ENCODE measurements around the gene NUP210L. TPM values are rescaled to one million over a fixed set of nuclear protein-coding genes. Genes with fewer than 3 reads are reported as not detected.

The NUP210L gene
- total and polyA plus RNA-seq, 2 of the 13 experiments (the other 11 are each of a cell fraction or from before 2014, with no cell fraction given) = not detected

DNA sequence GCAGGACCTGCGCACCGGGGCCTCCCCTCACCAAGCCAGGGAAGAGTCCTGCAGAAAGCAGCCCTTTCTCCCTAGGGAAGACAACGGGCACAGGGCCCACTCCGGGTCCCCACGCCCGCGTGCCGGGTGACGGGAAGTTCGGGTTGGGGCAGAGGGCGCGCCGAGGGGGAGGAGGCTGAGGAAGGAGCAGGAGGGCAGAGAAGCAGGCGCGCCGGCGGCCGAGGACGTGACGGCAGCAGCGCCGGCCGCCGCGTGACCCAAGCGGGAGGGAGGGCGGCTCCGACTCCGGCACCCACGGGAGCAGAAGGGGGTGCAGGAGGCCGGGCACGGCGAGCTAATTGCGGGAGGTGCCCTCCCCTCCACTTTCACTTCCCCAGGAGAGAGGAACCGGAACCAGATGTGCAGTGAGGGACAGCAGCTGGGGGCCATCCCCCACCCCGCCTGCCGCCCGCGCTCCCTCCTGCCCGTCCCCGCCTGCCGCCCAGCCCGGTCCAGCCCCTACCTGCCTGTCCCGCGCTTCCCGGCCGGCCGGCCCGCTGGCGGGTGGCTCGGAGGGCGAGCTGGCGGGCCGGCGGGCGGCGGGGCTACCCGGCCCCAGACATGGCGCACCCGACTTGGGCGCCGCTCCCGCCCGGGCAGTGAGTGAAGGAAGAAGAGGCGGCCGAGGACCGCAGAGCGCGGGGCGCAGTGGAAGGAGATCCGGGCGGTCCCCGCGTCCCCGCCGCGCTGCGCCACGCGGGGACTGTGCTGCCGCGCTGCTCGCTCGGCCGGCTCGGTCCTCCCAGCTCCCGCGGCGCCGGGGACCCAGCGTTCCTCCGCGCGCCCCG, 208.9 kb downstream of the NUP210L start (continued):
- TF ChIP-seq, protein P1, sequence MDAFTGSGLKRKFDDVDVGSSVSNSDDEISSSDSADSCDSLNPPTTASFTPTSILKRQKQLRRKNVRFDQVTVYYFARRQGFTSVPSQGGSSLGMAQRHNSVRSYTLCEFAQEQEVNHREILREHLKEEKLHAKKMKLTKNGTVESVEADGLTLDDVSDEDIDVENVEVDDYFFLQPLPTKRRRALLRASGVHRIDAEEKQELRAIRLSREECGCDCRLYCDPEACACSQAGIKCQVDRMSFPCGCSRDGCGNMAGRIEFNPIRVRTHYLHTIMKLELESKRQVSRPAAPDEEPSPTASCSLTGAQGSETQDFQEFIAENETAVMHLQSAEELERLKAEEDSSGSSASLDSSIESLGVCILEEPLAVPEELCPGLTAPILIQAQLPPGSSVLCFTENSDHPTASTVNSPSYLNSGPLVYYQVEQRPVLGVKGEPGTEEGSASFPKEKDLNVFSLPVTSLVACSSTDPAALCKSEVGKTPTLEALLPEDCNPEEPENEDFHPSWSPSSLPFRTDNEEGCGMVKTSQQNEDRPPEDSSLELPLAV (CRISPR knock-in tag; conservative IDR thresholded peaks at IDR 0.05; ENCODE audit: low read depth) = no peak
- TF ChIP-seq GLI4 (CRISPR knock-in tag; IDR thresholded peaks at IDR 0.05; ENCODE audit: borderline replicate concordance) (no peak), ZFP41 (CRISPR knock-in tag; IDR thresholded peaks at IDR 0.05; ENCODE audit: borderline replicate concordance) (0 out of 2 replicates have a peak, but pooled peaks have one; percentile 60), GABPB1 (CRISPR knock-in tag; IDR thresholded peaks at IDR 0.05) (peak; percentile 89), ZBTB3 (CRISPR knock-in tag; IDR thresholded peaks at IDR 0.05; ENCODE audit: borderline replicate concordance, low read depth) (no peak), PRMT3 (CRISPR knock-in tag; IDR thresholded peaks at IDR 0.05; ENCODE audit: borderline replicate concordance, low read depth) (0 out of 2 replicates have a peak, but pooled peaks have one; percentile 70), MEIS2 (CRISPR knock-in tag; IDR thresholded peaks at IDR 0.05) (0 out of 2 replicates have a peak, but pooled peaks have one; percentile 22), BORCS8-MEF2B (CRISPR knock-in tag; IDR thresholded peaks at IDR 0.05) (peak; percentile 29; the same call in 1 of the 2 replicates), ZNF777 (CRISPR knock-in tag; IDR thresholded peaks at IDR 0.05) (no peak), MLLT10 (CRISPR knock-in tag; IDR thresholded peaks at IDR 0.05) (no peak), AGO2 (optimal IDR thresholded peaks at IDR 0.05; ENCODE audit: low read depth, low read length) (peak; percentile 58), KDM2A (CRISPR knock-in tag; IDR thresholded peaks at IDR 0.05; ENCODE audit: borderline replicate concordance, low read depth) (peak; percentile 74; the same call in 1 of the 2 replicates), MZF1 (CRISPR knock-in tag; IDR thresholded peaks at IDR 0.05; ENCODE audit: borderline replicate concordance) (no peak), ZNF460 (CRISPR knock-in tag; IDR thresholded peaks at IDR 0.05; ENCODE audit: borderline replicate concordance) (no peak), ZNF646 (CRISPR knock-in tag; IDR thresholded peaks at IDR 0.05) (0 out of 2 replicates have a peak, but pooled peaks have one; percentile 20), ZNF333 (CRISPR knock-in tag; IDR thresholded peaks at IDR 0.05; ENCODE audit: borderline replicate concordance) (0 out of 2 replicates have a peak, but pooled peaks have one; percentile 26)
- TF ChIP-seq, protein P2, sequence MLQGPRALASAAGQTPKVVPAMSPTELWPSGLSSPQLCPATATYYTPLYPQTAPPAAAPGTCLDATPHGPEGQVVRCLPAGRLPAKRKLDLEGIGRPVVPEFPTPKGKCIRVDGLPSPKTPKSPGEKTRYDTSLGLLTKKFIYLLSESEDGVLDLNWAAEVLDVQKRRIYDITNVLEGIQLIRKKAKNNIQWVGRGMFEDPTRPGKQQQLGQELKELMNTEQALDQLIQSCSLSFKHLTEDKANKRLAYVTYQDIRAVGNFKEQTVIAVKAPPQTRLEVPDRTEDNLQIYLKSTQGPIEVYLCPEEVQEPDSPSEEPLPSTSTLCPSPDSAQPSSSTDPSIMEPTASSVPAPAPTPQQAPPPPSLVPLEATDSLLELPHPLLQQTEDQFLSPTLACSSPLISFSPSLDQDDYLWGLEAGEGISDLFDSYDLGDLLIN (CRISPR knock-in tag; IDR thresholded peaks at IDR 0.05; ENCODE audit: borderline replicate concordance) = no peak

All from HepG2 (cell line).